HG03432 (cell line): ENCODE results near the gene GRM4.
"Not testable (repeated sequence)": the region's sequence is repeated elsewhere in the genome, so short reads cannot be mapped to it uniquely, and the experiment has no call there.

Experiments
- ATAC-seq: cut with Tn5 transposase; IDR thresholded peaks from one replicate; pipeline ENCODE4 v1.9.1; 2021; ENCODE audit warnings: mild to moderate bottlenecking, moderate library complexity; ENCODE audit not compliant: unreplicated experiment

The GRM4 gene

GRCh38 chr6:34047913-34048867 is 97.7 kb downstream of the GRM4 start:
- ATAC-seq: no peak

DNA sequence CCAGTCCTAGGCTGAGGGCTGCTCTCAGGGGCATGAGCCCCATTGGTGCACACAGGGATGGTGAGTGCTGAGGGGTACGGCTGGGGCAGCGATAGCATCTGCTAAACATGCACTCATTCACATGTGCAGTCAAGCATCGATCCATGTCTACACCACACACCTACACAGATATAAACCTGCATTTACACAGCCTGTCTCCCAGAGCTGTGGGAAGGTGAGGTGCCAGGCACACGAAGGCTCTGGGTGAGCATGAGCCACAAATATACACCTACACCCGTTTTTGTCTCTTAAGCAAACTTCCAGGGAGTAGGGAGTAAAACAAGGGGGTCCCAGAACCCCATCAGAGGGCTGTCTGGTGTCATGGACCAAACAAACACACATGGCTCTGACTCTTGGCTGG is 99.3 kb downstream of the GRM4 start:
- ATAC-seq: no peak

DNA sequence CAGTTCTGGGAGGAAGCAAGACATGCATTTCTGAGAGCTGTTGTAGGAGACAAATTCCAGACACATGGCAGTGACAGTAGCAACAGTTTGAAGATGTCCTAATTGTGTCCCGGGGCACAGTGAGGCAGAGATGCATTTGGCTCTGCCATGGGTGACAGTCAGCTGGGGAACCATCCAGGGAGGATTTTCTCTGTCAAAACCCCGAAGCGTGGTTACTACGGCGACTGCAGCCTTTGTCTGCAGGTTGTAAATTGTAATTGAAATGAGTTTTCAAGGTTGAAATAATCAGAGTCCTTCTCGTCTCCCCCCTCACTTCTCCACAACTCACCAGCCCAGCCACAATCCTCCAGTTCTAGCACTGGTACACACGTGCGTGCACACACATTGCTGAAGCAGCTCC is 100.1 kb downstream of the GRM4 start:
- no peak for ATAC-seq

- ATAC-seq: no peak
These were observed 100.8 kb downstream of the GRM4 start for GRCh38 chr6:34044945-34045595.

DNA sequence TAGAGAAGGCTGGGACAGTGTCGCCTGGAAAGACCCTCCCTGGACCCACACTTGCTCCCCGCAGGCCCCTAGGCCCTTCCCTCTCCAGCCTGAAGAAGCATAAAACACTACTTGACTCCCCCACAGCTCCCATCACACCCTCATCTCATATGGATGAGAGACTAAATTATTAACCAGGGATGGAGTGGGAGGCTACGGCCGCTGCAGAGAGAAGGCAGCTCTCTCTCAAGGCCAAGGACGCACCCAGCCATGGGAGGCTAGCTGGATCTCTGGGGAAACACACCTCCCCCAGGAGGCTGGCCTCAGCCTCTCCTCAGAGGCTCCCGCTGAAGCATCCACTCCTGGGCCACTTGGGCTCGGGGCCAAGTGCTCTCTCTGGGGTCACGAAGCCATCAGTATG is 102.5 kb downstream of the GRM4 start:
- no peak for ATAC-seq

DNA sequence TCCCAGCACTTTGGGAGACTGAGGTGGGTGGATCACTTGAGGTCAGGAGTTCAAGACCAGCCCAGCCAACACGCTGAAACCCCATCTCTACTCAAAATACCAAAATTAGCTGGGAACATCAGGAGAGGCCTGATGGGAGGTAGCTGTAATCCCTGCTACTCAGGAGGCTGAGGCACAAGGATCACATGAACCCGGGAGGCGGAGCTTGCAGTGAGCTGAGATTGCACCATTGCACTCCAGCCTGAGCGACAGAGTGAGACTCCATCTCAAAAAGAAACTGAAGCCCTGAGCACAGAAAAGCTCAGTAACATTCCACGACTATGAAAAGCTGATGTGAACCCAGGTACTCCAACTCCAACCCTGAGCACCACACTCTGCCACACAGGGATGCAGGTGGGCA is 103.9 kb downstream of the GRM4 start:
- ATAC-seq: not testable (repeated sequence)

DNA sequence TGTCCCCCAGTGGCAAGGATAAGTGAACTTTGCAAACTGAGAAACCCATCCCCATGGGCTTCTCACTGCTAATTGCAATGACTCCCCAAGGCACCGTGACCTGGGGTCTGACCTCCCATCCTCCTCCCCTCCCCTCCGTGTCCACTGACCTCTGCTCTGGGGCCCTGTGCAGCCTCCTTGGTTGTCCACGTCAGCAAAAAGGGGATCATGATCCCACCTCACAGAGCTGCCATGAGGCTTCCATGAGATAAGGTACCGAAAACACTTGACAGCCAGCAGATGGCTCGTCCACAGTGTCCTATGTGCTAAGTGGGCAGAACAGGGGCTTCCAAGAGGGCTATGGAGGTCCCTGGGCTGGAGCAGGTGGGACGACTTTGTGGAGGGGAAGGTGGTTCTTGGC is 104.5 kb downstream of the GRM4 start:
- no peak for ATAC-seq

- no peak for ATAC-seq
These were observed 105.9 kb downstream of the GRM4 start for GRCh38 chr6:34039943-34040342.

DNA sequence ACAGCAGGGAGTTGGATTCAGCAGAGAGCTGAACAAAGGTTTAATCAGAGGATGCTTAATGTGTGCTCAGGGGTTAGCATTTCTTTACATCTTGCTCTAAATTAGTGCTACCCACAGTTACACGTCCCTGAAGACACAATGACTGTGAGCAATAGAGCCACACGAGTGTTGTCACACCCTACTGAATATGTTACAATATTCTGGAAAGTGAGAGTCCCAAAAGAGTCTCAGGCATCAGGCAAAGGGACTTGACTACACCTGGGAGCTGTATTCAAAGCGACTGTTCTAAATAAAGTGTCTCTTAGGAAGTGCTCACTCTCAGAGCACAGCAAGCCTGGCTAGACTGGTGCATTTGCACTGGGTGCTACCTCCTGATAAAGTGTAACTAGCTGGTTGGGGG is 108.7 kb downstream of the GRM4 start:
- no peak for ATAC-seq

GRCh38 chr6:34036357-34037069 is 109.4 kb downstream of the GRM4 start:
- ATAC-seq: no peak

DNA sequence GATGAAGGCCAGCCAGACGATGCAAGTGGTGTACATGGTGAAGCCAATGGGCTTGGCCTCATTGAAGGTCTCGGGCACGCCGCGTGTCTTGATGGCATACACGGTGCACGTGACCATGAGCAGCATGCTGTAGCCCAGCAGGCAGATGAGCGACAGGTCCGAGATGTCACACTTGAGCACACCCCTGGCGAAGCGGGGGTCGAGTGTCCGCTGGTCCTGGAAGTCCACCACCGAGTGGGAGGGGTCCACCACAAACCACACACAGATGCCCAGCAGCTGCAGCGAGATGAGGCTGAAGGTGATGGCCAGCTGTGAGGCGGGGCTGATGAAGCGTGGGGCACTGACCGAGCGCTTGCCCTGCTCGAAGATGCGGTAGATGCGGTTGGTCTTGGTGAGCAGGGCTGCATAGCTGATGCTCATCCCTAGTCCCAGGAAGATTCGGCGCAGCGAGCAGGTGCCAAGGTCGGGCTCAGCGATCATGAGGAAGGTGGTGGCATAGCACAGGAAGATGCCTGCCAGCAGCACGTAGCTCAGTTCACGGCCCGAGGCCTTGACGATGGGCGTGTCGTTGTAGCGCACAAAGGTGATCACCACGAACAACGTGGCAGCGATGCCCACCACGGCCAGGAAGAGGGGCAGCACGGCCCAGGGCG is 110.1 kb downstream of the GRM4 start:
- ATAC-seq: no peak

DNA sequence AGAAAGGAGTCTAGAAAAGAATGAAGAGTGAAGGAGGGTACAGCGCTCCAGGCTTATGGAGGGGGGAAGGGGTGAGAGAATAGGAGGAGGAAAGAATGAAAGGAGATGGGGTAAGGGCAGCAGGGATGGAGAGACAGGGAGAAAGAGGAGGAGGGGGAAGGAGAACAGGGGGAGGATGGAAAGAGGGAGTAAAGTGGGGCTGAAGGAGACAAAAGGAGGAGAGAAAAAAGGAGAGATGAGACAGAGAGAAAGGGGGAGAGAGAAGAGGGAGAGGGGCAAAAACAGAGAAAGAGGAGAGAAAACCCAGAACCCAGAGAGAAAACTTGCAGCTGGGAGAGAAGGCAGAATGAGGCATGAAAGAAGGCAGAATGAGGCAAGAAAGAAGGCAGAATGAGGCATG is 110.7 kb downstream of the GRM4 start:
- ATAC-seq: no peak

- ATAC-seq: no peak
These were observed 113.0 kb downstream of the GRM4 start for GRCh38 chr6:34032856-34033255.

DNA sequence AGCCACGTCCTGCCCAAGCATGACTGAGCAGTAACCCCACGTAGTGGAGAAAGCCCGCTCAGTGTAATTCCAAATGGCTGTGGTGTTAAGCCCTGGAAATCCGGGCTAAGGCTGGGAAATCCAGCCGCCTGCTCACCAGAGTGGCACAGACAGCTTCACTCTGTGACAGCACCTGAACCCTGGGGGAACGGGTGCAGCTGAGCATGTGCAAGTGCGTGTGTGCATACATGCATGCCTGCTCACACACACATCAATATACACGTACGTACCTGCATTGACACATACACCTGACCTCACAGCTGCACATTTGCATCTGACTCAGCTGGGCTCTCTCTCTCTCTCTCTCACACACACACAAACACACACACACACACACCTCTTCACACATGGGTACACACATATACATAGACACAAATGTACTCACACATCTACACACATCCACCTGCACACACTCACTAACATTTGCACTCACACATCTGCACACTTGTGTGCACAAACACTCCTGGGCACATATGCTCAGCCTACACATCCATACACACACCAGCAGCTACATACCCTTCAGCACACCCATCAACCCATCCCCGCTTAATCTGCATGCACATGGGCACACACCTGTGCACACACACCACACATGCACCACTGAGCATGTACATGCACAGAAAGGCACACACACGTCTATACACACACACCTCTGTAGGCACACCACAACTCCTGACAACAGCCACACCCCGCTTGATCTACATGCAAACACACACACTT is 114.1 kb downstream of the GRM4 start:
- ATAC-seq: no peak

GRCh38 chr6:34030831-34031624 is 114.9 kb downstream of the GRM4 start:
- ATAC-seq: no peak

DNA sequence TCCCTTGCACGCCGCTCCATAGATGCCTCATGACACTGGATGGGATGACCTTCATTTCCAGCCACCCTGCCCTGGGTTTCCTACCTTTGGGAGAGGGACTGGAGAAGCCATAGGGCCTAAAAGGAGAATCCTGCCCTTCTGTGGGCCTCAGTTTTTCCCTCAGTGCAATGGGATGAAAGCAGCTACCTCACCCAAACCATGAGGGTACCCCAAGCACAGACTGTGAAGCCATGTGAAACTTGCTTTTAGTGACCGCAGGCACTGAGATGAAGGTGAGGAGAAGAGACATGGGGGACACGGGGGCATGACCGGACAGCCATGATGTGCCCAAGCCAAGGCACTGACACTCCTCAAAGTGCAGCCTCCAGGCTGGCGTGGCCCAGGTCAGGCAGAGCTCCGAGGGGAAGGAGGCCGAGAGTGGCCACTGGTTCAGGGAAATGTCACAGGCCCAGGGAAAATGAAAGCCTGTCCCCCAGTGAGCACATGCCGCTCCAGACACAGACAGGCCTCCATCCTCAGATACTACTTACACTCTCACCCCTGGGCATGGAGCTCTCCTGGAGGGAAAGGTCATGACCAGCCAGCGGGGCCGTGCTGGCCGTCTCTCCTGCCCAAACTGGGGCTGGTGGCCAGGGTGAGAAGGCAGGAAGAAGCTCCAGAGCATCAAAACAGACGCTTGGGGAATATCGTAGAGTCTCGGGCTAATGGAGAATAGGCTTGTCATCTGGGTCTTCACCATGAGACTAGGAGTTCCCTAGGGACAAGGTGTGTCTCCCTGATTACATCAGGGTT is 116.2 kb downstream of the GRM4 start:
- ATAC-seq: no peak

GRCh38 chr6:34028691-34029360 is 117.1 kb downstream of the GRM4 start:
- no peak for ATAC-seq

DNA sequence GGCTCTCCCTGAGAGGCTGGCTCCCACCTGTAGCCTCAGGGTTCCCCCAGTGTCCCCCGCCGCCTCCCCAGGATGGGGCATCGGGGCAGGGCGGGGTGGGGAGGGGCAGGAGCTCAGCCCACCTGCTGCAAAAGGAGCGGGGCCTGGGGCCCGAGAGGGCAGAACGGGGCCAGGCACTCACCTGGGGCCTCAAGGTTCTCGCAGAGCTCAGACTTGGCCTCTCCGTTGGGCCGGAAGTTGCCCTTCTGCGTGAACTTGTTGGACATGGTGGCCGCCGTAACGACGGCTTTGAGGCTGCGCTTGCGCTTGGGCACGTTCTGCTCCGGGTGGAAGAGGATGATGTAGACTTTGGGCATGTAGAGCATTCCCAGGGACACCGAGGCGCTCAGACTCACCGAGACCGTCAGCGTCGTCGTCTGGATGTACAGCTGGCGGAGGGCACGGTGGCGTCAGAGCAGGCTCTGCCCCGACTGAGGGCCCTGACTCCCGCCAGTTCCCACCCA is 117.9 kb downstream of the GRM4 start:
- no peak for ATAC-seq
